CD4-positive, alpha-beta T cell (primary cell): Measurements from ENCODE around the gene KCNMA1. TPM values are rescaled to one million over a fixed set of nuclear protein-coding genes. Genes with fewer than 3 reads are reported as not detected.

ENCODE experiments used
- ATAC-seq: fragments of 200-7000 bp; cut with Tn5 transposase; one replicate; pipeline ENCODE4 v1.10.0; 2022; ENCODE audit warnings: mild to moderate bottlenecking; ENCODE audit not compliant: poor library complexity
- CTCF ChIA-PET: fragments of 350-600 bp; sonication (Branson Sonifier 250); formaldehyde crosslinking; loops from one replicate; lab custom pipeline; 2021; ENCODE audit warnings: antibody characterized with exemption, inconsistent platforms; lab: Charles Lee
- POLR2A ChIA-PET: fragments of 350-600 bp; sonication (Branson Sonifier 250); formaldehyde crosslinking; loops from one replicate; lab custom pipeline; 2021; ENCODE audit warnings: antibody characterized with exemption, inconsistent platforms; lab: Charles Lee
- DNase-seq, 14 experiments: peaks; one replicate each; pipeline ENCODE4 v3.0.0-alpha.2; 2013 to 2020; ENCODE audit warnings: mixed read lengths in 2 of 14
- H3K27ac ChIP-seq, 2 donors: one replicate each; pipeline versions ENCODE4 v1.5.1 to v1.7.0; 2013; ENCODE audit warnings: low read length in 2 of 2, low read depth in 1 of 2, mild to moderate bottlenecking in 1 of 2
- H3K27me3 ChIP-seq, 2 experiments: 1 replicate in 1 of 2; 2 replicates in 1 of 2; pipeline versions ENCODE4 v1.6.1 to v1.7.0; 2013; ENCODE audit warnings: low read length in 2 of 2, control low read depth in 1 of 2, mild to moderate bottlenecking in 1 of 2, moderate library complexity in 1 of 2; ENCODE audit not compliant: insufficient read depth in 2 of 2, control insufficient read depth in 1 of 2
- H3K36me3 ChIP-seq: one replicate; pipeline ENCODE4 v1.6.1; 2013; ENCODE audit warnings: low read length, control low read depth; ENCODE audit not compliant: insufficient read depth
- H3K4me1 ChIP-seq: one replicate; pipeline ENCODE4 v1.6.1; 2013; ENCODE audit warnings: low read length, control low read depth; ENCODE audit not compliant: insufficient read depth
- H3K4me3 ChIP-seq: one replicate; pipeline ENCODE4 v1.5.1; 2013; ENCODE audit warnings: mild to moderate bottlenecking, low read length, moderate library complexity
- H3K9me3 ChIP-seq, 2 experiments: 1 replicate in 1 of 2; 2 replicates in 1 of 2; pipeline versions ENCODE4 v1.6.1 to v1.7.0; 2013; ENCODE audit warnings: low read length in 2 of 2, mild to moderate bottlenecking in 2 of 2, control low read depth in 1 of 2, moderate library complexity in 1 of 2; ENCODE audit not compliant: control insufficient read depth in 1 of 2, insufficient read depth in 1 of 2
- H3K27ac Mint-ChIP-seq: one replicate; pipeline ENCODE4 v1.8.0; 2020; ENCODE audit warnings: mixed read lengths
- H3K27me3 Mint-ChIP-seq: one replicate; pipeline ENCODE4 v1.8.0; 2021; ENCODE audit warnings: mixed read lengths
- H3K36me3 Mint-ChIP-seq: one replicate; pipeline ENCODE4 v1.8.0; 2021; ENCODE audit warnings: low read depth, mixed read lengths
- H3K4me1 Mint-ChIP-seq: one replicate; pipeline ENCODE4 v1.8.0; 2021; ENCODE audit warnings: low read depth, mixed read lengths
- H3K4me3 Mint-ChIP-seq: one replicate; pipeline ENCODE4 v1.8.0; 2020; ENCODE audit warnings: mild to moderate bottlenecking, mixed read lengths
- H3K9me3 Mint-ChIP-seq: one replicate; pipeline ENCODE4 v1.8.0; 2020; ENCODE audit warnings: mixed read lengths
- intact Hi-C, 2 experiments: fragments of 100-400 bp; cut with DNase I in 1 of 2; cut with micrococcal nuclease in 1 of 2; formaldehyde crosslinking; loops; one replicate each; pipeline versions ENCODE4 v1.15.1 to v1.9.0; 2023 to 2025; cut with DNase I, micrococcal nuclease
- total RNA-seq, 174 experiments: library from RNA in 2 of 174; stranded (reverse) in 2 of 174; gene quantifications; one replicate each; pipeline ENCODE4 v1.2.3 and lab custom pipeline; 2021 to 2026
- TF ChIP-seq, protein P1 (sequence below): fragments of 200-600 bp; IDR thresholded peaks from one replicate; pipeline ENCODE4 v1.8.0; 2022; ENCODE audit warnings: antibody characterized with exemption, mild to moderate bottlenecking

KCNMA1 gene
- total RNA-seq, 2 experiments from 2014 or later, result not detected

DNA sequence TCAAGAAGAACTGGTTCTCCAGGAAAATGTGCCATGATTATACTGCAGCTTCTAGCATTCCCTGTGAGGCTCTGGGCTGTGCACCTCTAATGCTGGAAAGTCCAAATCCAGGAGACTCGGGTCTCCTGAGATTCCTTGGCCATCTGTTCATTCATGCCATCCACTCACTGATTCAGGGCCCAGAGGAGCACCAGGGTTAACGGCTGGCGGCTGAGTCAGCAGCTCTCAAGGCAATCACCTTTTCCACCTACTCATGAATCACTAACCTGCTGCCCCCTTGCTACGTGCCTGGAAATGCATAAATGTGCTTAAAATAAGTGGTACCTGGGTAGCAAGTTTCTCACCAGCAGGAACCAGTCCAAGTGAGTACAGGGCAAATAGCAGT lies 132.7 kb downstream of the KCNMA1 start:
- CTCF ChIA-PET, result no interaction called here
- no peak for ATAC-seq
- no peaks in the 10 kb centered on the region for H3K4me1 ChIP-seq
- no peaks in the 10 kb centered on the region for H3K9me3 ChIP-seq
- H3K36me3 Mint-ChIP-seq, result no peaks in the 10 kb centered on the region
- POLR2A ChIA-PET, result no interaction called here
- TF ChIP-seq, protein P1, sequence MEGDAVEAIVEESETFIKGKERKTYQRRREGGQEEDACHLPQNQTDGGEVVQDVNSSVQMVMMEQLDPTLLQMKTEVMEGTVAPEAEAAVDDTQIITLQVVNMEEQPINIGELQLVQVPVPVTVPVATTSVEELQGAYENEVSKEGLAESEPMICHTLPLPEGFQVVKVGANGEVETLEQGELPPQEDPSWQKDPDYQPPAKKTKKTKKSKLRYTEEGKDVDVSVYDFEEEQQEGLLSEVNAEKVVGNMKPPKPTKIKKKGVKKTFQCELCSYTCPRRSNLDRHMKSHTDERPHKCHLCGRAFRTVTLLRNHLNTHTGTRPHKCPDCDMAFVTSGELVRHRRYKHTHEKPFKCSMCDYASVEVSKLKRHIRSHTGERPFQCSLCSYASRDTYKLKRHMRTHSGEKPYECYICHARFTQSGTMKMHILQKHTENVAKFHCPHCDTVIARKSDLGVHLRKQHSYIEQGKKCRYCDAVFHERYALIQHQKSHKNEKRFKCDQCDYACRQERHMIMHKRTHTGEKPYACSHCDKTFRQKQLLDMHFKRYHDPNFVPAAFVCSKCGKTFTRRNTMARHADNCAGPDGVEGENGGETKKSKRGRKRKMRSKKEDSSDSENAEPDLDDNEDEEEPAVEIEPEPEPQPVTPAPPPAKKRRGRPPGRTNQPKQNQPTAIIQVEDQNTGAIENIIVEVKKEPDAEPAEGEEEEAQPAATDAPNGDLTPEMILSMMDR, result no peak
- intact Hi-C loops, result no loop called here
- H3K4me3 Mint-ChIP-seq, result no peak overlapping the region
- no peaks in the 10 kb centered on the region for H3K4me1 Mint-ChIP-seq
- H3K27me3 ChIP-seq, result no peaks in the 10 kb centered on the region
- no peaks in the 10 kb centered on the region for H3K9me3 Mint-ChIP-seq
- no peak overlapping the region for H3K27ac ChIP-seq
- no peak for DNase-seq
- H3K4me3 ChIP-seq, result no peak overlapping the region
- no peaks in the 10 kb centered on the region for H3K36me3 ChIP-seq
- H3K27me3 Mint-ChIP-seq, result peaks cover 4% of the 10 kb centered on the region
- no peak overlapping the region for H3K27ac Mint-ChIP-seq

DNA sequence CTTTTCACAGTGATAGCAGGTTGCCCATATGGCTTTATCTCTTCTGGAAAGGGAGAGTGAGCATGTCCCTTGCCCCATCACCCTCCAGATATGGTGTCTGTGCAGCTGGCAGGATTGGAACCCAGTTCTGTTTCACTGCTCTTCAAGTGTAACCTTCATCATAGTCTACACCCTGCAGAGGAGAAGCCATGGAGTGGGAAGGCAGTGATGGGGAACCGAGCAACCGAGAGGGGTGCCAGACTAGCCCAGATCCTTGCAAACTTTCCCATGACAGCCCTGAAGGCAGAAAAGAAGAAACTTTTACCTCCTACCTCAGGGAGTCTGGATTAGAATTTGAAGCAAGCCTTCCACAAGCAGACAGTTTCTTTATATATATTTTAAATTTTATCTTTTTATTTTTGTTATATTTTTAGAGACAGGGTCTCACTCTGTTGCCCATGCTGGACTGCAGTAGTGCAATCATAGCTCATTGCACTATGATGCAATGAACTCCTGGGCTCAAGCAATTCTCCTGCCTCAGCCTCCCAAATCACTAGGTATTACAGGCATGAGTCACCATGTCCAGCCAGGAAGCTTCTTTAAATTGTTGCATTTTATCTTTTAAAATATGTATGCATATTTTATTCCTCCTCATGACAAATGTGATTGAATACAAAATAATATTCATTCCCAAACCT lies 133.3 kb downstream of the KCNMA1 start:
- CTCF ChIA-PET, result no interaction called here
- Mint-ChIP-seq H3K27me3 (peaks cover 4% of the 10 kb centered on the region), H3K27ac (no peak overlapping the region), H3K4me1 (no peaks in the 10 kb centered on the region), H3K9me3 (no peaks in the 10 kb centered on the region), H3K36me3 (no peaks in the 10 kb centered on the region), H3K4me3 (no peak overlapping the region)
- TF ChIP-seq, protein P1, result no peak
- Histone ChIP-seq H3K27ac (no peak overlapping the region), H3K4me3 (no peak overlapping the region), H3K9me3 (no peaks in the 10 kb centered on the region), H3K36me3 (no peaks in the 10 kb centered on the region), H3K27me3 (no peaks in the 10 kb centered on the region), H3K4me1 (no peaks in the 10 kb centered on the region)
- POLR2A ChIA-PET, result no interaction called here
- intact Hi-C loops, result no loop called here
- ATAC-seq (no peak), DNase-seq (no peak)

DNA sequence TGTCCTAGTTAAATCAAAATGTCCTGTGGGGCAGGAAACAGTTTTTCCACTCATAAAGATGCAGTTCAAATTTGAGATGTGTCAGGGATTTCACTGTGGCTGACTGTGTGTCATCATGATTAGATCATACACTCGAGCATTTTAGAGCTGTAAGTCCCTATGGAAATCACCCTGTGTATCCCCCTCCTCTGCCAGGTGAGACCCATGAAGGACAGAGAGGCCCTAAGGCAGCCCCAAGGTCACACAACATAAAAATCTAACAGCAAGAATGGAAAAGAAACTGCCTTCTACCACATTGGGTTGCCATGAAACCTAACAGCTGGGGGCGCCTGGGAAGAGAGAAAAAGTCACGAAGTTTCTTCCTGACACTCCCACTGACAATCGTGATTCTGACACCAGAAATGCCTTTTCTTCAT lies 135.8 kb downstream of the KCNMA1 start:
- no peaks in the 10 kb centered on the region for H3K9me3 ChIP-seq
- ChIA-PET CTCF (no interaction called here), POLR2A (no interaction called here)
- Mint-ChIP-seq H3K27me3 (peaks cover under 1% of the 10 kb centered on the region), H3K36me3 (no peaks in the 10 kb centered on the region), H3K9me3 (no peaks in the 10 kb centered on the region), H3K27ac (no peak overlapping the region), H3K4me1 (no peaks in the 10 kb centered on the region), H3K4me3 (no peak overlapping the region)
- no peak for ATAC-seq
- intact Hi-C loops, result no loop called here
- no peaks in the 10 kb centered on the region for H3K36me3 ChIP-seq
- no peak overlapping the region for H3K27ac ChIP-seq
- H3K4me3 ChIP-seq, result no peak overlapping the region
- H3K27me3 ChIP-seq, result peaks cover 0 to 4% of the 10 kb centered on the region in 2 experiments
- TF ChIP-seq, protein P1, result no peak
- no peaks in the 10 kb centered on the region for H3K4me1 ChIP-seq
- DNase-seq, result no peak
